Thymus (tissue), 14 donors: ENCODE measurements around the gene TYW1. TPM values are rescaled to one million over a fixed set of nuclear protein-coding genes. Genes with fewer than 3 reads are reported as not detected.
"Not testable (repeated sequence)": the region's sequence is repeated elsewhere in the genome, so short reads cannot be mapped to it uniquely, and the experiment has no call there.

Source experiments
- DNase-seq, 9 donors: peaks; one replicate each; pipeline ENCODE4 v3.0.0-alpha.2; 2013; ENCODE audit warnings: low spot score in 9 of 9, low read depth in 6 of 9, missing footprints in 1 of 9
- H3K27ac ChIP-seq, 2 donors: one replicate each; pipeline ENCODE4 v1.5.1; 2013; ENCODE audit warnings: control low read depth in 1 of 2, low read depth in 1 of 2, low read length in 1 of 2, mild to moderate bottlenecking in 1 of 2, moderate library complexity in 1 of 2
- H3K27me3 ChIP-seq, 2 donors: one replicate each; pipeline ENCODE4 v1.5.1; 2013; ENCODE audit warnings: low read length in 1 of 2; ENCODE audit not compliant: control insufficient read depth in 2 of 2, insufficient read depth in 1 of 2
- H3K36me3 ChIP-seq, 2 donors: one replicate each; pipeline ENCODE4 v1.5.1; 2013; ENCODE audit warnings: low read length in 1 of 2, mild to moderate bottlenecking in 1 of 2, moderate library complexity in 1 of 2; ENCODE audit not compliant: control insufficient read depth in 2 of 2, insufficient read depth in 2 of 2
- H3K4me1 ChIP-seq, 2 donors: one replicate each; pipeline ENCODE4 v1.5.1; 2013; ENCODE audit warnings: low read length in 2 of 2; ENCODE audit not compliant: control insufficient read depth in 2 of 2, insufficient read depth in 2 of 2
- H3K4me3 ChIP-seq, 2 donors: one replicate each; pipeline ENCODE4 v1.5.1; 2013; ENCODE audit warnings: low read length in 2 of 2, control low read depth in 1 of 2, mild to moderate bottlenecking in 1 of 2
- H3K9me3 ChIP-seq, 2 donors: one replicate each; pipeline ENCODE4 v1.5.1; 2013; ENCODE audit warnings: low read length in 1 of 2, mild to moderate bottlenecking in 1 of 2; ENCODE audit not compliant: control insufficient read depth in 2 of 2, insufficient read depth in 1 of 2
- WGBS: extraction: QIAGEN DNeasy Blood & Tissue Kit; methylation state at CpG from one replicate; pipeline ENCODE4 v1.1.7; 2013; 5-methylcytosine and 5-hydroxymethylcytosine counted together
- long read RNA-seq, 10 donors: transcript quantifications; one replicate each; lab custom pipeline, GENCODE V29; 2026
- polyA plus RNA-seq: library from polyadenylated mRNA; stranded (reverse); fragments of 200-250 nt; gene quantifications from one replicate; pipeline ENCODE4 v1.2.3, GENCODE V29; 2013
- total RNA-seq: library from RNA; stranded (reverse); fragments of 120-200 nt; gene quantifications from one replicate; pipeline ENCODE4 v1.2.4, GENCODE V29; 2013
- donor health status: healthy.

Gene TYW1, protein sequence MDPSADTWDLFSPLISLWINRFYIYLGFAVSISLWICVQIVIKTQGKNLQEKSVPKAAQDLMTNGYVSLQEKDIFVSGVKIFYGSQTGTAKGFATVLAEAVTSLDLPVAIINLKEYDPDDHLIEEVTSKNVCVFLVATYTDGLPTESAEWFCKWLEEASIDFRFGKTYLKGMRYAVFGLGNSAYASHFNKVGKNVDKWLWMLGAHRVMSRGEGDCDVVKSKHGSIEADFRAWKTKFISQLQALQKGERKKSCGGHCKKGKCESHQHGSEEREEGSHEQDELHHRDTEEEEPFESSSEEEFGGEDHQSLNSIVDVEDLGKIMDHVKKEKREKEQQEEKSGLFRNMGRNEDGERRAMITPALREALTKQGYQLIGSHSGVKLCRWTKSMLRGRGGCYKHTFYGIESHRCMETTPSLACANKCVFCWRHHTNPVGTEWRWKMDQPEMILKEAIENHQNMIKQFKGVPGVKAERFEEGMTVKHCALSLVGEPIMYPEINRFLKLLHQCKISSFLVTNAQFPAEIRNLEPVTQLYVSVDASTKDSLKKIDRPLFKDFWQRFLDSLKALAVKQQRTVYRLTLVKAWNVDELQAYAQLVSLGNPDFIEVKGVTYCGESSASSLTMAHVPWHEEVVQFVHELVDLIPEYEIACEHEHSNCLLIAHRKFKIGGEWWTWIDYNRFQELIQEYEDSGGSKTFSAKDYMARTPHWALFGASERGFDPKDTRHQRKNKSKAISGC
- total RNA-seq = 16.0 TPM
- polyA plus RNA-seq = 11.2 TPM
- long read RNA-seq, donor 1 = 0 reads
- long read RNA-seq, donor 2 = 0 reads
- long read RNA-seq, donor 3, partial matches to known transcripts = 0 of 2 reads
- long read RNA-seq, donor 3, other reads (novel, unspliced or antisense) = 0 of 2 reads
- long read RNA-seq, donor 4, partial matches to known transcripts = 0 of 2 reads
- long read RNA-seq, donor 4, other reads (novel, unspliced or antisense) = 0 of 2 reads
- long read RNA-seq, donor 5, partial matches to known transcripts = 0 of 3 reads
- long read RNA-seq, donor 5, other reads (novel, unspliced or antisense) = 0 of 3 reads
- long read RNA-seq, donor 6, partial matches to known transcripts = 0 of 2 reads
- long read RNA-seq, donor 6, other reads (novel, unspliced or antisense) = 0 of 2 reads
- long read RNA-seq, donor 7 = 0 reads
- long read RNA-seq, donor 8 = 0 reads
- long read RNA-seq, donor 9, partial matches to known transcripts = 0 of 25 reads
- long read RNA-seq, donor 9, other reads (novel, unspliced or antisense) = 22 of 25 reads
- long read RNA-seq, donor 10 = 0 reads

DNA sequence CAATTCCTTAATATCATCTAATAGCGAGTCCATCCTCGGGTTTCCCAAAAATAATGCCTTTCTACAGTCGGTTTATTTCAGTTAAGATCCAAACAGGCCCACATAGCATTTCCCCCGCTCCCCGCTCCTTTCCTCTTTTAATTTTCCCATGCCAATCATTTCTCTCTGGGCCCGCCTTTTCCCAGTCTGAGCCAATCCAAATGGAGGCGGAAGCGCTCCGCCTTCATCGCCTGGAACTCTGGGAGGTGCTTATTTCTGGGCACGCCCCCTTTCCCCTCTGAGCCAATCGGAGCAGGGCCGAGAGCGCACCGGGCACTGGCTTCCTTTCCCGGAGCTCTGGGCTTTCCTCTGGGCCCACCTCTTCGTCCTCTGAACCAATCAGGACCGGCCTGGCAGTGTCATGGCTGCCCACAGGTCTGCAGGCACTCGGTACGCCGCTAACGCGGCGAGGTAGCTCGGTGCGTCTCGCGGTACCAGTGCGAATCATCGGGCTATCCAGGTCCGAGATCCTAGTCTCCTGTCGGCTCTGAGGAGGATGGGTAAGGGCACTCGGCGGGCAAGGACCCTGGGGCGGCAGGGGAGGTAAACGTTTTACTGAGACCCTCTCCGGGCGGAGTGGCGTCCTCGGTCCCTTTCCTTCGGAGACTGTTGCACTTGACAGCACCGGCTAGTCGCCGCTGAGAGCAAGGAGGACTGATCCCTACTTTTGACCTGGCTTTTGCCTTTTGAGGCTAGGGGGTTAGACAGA is at the start of gene TYW1:
TYW1 (plus strand) TSS at position 390 of the 748 bp plus-strand sequence; CDS start at position 536, 146 bp downstream.
- H3K27me3 ChIP-seq, H3K4me1 ChIP-seq, H3K9me3 ChIP-seq: not testable (repeated sequence)
- DNase-seq = peak; percentile 94 to 99 (median 97)
- Histone ChIP-seq H3K27ac (peak within 1 kb of the TSS; percentile 77 to 94), H3K36me3 (peaks cover 4 to 15% of the 10 kb centered on the region in 2 donors), H3K4me3 (peak within 1 kb of the TSS; percentile 58 to 68)
- WGBS = under 1% methylated on average over 44 of the region's 44 CpGs

DNA sequence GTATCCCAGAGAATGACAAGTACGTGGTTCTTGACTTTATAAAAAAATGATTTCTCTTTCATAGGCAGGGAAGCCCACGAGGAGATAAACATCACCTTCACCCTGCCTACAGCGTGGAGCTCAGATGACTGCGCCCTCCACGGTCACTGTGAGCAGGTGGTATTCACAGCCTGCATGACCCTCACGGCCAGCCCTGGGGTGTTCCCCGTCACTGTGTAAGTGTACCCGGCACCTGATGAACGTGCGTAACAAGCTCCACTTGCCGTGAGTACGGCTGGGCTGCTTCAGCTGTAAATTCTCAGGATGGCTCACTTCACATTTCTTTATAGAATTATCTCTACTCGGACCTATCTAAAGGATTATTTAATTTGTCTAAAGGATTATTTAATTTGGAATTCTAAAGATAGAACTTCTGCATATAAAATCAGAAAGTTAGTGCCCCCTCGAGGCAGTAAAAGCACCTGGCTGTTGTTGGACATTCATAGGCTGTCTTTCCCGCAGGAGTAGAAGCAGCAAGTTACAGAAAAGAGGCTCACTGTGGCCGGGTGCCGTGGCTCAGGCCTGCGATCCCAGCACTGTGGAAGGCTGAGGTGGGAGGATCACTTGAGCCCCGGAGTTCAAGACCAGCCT is 48.0 kb upstream of the TYW1 start:
- no peak overlapping the region for H3K4me3 ChIP-seq
- whole genome bisulfite sequencing = 98% methylated on average over 19 of the region's 19 CpGs
- no peak for DNase-seq
- H3K36me3 ChIP-seq = peaks cover 72 to 79% of the 10 kb centered on the region in 2 donors
- H3K27me3 ChIP-seq = no peaks in the 10 kb centered on the region
- H3K27ac ChIP-seq = no peak overlapping the region
- no peaks in the 10 kb centered on the region for H3K4me1 ChIP-seq
- H3K9me3 ChIP-seq = no peaks in the 10 kb centered on the region

DNA sequence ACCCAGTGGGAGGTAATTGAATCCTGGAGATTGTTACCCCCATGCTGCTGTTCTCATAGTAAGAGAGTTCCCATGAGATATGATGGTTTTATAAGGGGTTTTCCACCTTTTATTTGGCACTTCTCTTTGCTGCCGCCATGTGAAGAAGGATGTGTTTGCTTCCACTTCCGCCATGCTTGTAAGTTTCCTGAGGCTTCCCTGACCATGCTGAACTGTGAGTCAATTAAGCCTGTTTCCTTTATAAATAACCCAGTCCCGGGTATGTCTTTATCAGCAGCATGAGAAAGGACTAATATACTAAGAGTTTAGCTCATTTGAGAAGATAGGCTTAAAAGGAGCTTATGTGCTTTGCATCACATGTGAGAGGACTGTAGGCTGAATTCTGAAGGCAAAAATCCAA is 46.3 kb upstream of the TYW1 start:
- 93% methylated on average over 3 of the region's 3 CpGs for whole genome bisulfite sequencing

DNA sequence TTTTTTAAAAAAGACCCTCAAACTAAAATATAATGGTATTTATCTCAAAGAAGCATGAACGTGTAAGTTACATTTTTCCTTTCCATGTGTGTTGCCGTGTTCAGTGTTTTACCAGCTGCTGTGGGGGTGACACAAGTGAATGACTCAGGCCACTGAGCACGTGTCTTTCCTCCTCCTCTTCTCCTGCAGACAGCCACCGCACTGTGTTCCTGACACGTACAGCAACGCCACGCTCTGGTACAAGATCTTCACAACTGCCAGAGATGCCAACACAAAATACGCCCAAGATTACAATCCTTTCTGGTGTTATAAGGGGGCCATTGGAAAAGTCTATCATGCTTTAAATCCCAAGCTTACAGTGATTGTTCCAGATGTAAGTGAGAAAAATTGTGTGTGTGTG is 45.9 kb upstream of the TYW1 start:
- no peaks in the 10 kb centered on the region for H3K27me3 ChIP-seq
- H3K4me3 ChIP-seq = no peak overlapping the region
- H3K27ac ChIP-seq = no peak overlapping the region
- WGBS = over 99% methylated on average over 8 of the region's 8 CpGs
- H3K36me3 ChIP-seq = peaks cover 69 to 83% of the 10 kb centered on the region in 2 donors
- H3K9me3 ChIP-seq = no peaks in the 10 kb centered on the region
- H3K4me1 ChIP-seq = no peaks in the 10 kb centered on the region
- no peak for DNase-seq

More for the DNA sequence above, 46.3 kb upstream of the TYW1 start:
- H3K36me3 ChIP-seq = peaks cover 68 to 81% of the 10 kb centered on the region in 2 donors
- no peak for DNase-seq
- no peaks in the 10 kb centered on the region for H3K27me3 ChIP-seq
- no peaks in the 10 kb centered on the region for H3K9me3 ChIP-seq
- H3K4me1 ChIP-seq = no peaks in the 10 kb centered on the region
- H3K4me3 ChIP-seq = no peak overlapping the region
- no peak overlapping the region for H3K27ac ChIP-seq

DNA sequence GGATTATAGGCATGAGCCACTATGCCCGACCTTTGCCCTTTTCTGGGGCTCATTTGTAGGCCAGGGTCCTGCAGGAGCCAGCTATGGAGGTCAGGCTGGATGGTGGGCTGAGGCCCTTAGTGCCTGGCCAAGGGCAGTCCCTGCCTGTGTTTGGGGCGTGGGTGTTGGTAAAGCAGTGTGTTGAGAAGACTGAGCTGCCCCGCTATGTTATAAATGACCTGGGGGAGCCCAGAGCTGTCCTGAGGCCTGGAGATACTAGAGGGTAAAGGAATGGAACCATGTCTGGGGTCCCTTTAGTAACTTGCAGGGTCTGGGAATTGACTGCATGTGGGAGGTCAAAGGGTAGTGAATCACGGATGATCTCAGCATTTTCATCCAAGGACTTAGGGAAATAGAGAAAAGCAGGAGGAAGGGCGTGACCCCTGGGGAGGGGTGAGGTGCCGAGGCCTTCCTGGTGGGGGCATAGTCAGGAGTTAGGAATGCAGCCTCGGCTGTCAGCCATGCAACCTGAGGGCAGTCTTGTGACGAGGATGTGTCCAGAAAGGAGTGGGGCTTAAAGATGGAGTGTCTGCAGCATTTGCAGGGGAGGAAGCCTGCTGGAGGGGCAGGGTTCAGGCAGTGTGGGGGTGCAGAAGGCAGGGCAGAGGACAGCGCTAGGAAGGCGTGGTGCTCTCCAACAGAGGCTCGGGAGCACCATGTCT is 44.1 kb upstream of the TYW1 start:
- Histone ChIP-seq H3K36me3 (peaks cover 71 to 79% of the 10 kb centered on the region in 2 donors), H3K4me3 (no peak overlapping the region), H3K4me1 (no peaks in the 10 kb centered on the region), H3K9me3 (no peaks in the 10 kb centered on the region), H3K27ac (no peak overlapping the region), H3K27me3 (no peaks in the 10 kb centered on the region)
- WGBS = 94% methylated on average over 11 of the region's 11 CpGs
- DNase-seq = no peak

DNA sequence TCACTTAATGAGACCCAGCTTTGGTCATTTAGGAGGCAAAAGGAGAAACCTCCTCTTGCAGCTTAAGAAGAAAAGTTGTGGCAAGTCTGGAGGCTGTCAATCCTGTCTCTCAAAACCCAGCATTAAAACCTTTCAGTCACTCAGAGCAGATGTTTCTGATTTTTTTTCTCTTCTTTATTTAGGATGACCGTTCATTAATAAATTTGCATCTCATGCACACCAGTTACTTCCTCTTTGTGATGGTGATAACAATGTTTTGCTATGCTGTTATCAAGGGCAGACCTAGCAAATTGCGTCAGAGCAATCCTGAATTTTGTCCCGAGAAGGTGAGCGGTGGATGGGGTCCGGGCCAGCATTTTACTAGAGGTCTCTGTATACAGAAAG is 43.6 kb upstream of the TYW1 start:
- Histone ChIP-seq H3K4me3 (no peak overlapping the region), H3K36me3 (peaks cover 69 to 79% of the 10 kb centered on the region in 2 donors), H3K4me1 (no peaks in the 10 kb centered on the region), H3K27ac (no peak overlapping the region), H3K27me3 (no peaks in the 10 kb centered on the region), H3K9me3 (no peaks in the 10 kb centered on the region)
- 96% methylated on average over 5 of the region's 5 CpGs for WGBS
- no peak for DNase-seq

DNA sequence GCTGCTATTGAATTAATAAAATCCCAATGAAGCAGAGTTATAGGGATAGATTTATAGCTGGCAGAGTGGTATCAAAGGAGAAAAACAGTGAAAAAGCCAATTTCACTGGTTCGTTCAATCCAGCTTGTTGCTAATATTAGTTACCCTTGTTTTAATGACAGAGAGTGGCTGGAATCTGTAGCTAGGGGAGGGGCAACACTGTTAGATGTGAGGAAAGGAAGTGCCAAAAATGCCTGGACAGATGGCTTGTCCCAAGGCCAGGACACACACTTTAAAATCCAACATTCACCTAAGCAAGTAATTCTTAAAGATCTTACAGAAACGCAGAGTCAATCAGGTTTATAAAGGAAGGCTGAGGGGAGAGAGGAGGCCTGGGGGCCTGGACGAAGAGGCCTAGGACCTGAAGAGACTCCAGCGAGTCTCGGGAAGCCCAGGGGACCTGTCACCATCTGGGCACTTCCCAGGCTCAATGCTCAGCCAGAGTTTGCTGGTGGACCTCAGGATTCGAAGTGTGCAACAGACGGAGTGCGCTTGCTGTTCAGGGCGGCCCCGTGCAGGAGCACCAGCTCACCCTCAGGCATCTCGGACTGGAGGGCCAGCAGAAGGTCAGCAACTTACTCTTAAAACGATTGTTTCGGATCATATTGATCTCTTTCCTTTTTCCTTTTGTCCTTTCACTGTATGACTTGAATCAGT is 38.9 kb upstream of the TYW1 start:
- no peak for DNase-seq
- no peak overlapping the region for H3K27ac ChIP-seq
- no peaks in the 10 kb centered on the region for H3K4me1 ChIP-seq
- H3K36me3 ChIP-seq = peaks cover 45 to 58% of the 10 kb centered on the region in 2 donors
- no peak overlapping the region for H3K4me3 ChIP-seq
- H3K9me3 ChIP-seq = no peaks in the 10 kb centered on the region
- WGBS = 97% methylated on average over 13 of the region's 13 CpGs
- no peaks in the 10 kb centered on the region for H3K27me3 ChIP-seq
